Progenitor cell of endocrine pancreas (in vitro differentiated cells): Measurements from ENCODE around the gene CNIH3. TPM values are rescaled to one million over a fixed set of nuclear protein-coding genes. Genes with fewer than 3 reads are reported as not detected.
A peak's percentile ranks its signal among the peaks of the same experiment; 100 is the strongest.

Experiments used
- DNase-seq: peaks from one replicate; pipeline ENCODE4 v3.0.0; 2021; ENCODE audit warnings: low spot score; ENCODE audit not compliant: unreplicated experiment
- H3K27ac Mint-ChIP-seq: 2 replicates; pipeline ENCODE4 v1.8.0; 2021; ENCODE audit warnings: mild to moderate bottlenecking, moderate library complexity, mixed read lengths
- H3K27me3 Mint-ChIP-seq: 2 replicates; pipeline ENCODE4 v1.8.0; 2021; ENCODE audit warnings: mixed read lengths
- H3K36me3 Mint-ChIP-seq: 2 replicates; pipeline ENCODE4 v1.8.0; 2022; ENCODE audit warnings: mixed read lengths; ENCODE audit not compliant: insufficient read depth
- H3K4me1 Mint-ChIP-seq: 2 replicates; pipeline ENCODE4 v1.8.0; 2021; ENCODE audit warnings: low read depth, mixed read lengths
- H3K4me3 Mint-ChIP-seq: 2 replicates; pipeline ENCODE4 v1.8.0; 2021; ENCODE audit warnings: low read depth, mild to moderate bottlenecking, moderate library complexity, mixed read lengths
- H3K9me3 Mint-ChIP-seq: 2 replicates; pipeline ENCODE4 v1.8.0; 2021; ENCODE audit warnings: low read depth, mixed read lengths
- total RNA-seq: library from RNA; stranded (reverse); gene quantifications from 2 replicates; pipeline ENCODE4 v1.2.1, GENCODE V29; 2021
- TF ChIP-seq, protein P1 (sequence below): fragments of 200-600 bp; sonication (generic); IDR thresholded peaks from one replicate; pipeline ENCODE4 v1.5.0; 2021; ENCODE audit warnings: antibody characterized with exemption, mild to moderate bottlenecking; ENCODE audit not compliant: unreplicated experiment

CNIH3 gene
- total RNA-seq, 1 donor from 2014 or later: 3.2 TPM

- Mint-ChIP-seq H3K4me3 (no peak overlapping the region), H3K36me3 (no peaks in the 10 kb centered on the region), H3K27ac (no peak overlapping the region), H3K4me1 (peaks cover 21% of the 10 kb centered on the region), H3K27me3 (peaks cover 29% of the 10 kb centered on the region), H3K9me3 (no peaks in the 10 kb centered on the region)
- TF ChIP-seq, protein P1, sequence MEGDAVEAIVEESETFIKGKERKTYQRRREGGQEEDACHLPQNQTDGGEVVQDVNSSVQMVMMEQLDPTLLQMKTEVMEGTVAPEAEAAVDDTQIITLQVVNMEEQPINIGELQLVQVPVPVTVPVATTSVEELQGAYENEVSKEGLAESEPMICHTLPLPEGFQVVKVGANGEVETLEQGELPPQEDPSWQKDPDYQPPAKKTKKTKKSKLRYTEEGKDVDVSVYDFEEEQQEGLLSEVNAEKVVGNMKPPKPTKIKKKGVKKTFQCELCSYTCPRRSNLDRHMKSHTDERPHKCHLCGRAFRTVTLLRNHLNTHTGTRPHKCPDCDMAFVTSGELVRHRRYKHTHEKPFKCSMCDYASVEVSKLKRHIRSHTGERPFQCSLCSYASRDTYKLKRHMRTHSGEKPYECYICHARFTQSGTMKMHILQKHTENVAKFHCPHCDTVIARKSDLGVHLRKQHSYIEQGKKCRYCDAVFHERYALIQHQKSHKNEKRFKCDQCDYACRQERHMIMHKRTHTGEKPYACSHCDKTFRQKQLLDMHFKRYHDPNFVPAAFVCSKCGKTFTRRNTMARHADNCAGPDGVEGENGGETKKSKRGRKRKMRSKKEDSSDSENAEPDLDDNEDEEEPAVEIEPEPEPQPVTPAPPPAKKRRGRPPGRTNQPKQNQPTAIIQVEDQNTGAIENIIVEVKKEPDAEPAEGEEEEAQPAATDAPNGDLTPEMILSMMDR: no peak
- DNase-seq: no peak
Measured at GRCh38 chr1:224635356-224635755, 19.2 kb downstream of the CNIH3 start.

DNA sequence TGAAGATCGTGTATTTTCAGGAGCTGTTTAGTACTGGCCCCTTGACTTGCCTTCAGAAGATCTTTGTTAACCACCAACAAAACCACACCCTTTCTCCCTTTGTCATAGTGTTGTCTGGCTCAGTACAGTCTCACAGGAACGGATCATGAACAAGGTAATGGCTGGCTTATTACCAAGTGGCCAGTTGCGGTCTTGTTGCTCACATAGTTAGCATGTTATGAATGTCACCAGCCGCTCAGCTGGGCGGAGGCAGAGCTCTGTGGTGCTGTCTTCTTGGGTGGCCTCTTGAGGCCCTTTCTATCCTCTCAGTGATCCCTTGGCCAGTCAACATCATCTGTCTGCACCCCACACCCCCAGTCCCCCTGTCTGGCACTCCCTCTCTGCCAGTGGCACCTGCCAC, 21.4 kb downstream of the CNIH3 start:
- H3K4me3 Mint-ChIP-seq: no peak overlapping the region
- no peaks in the 10 kb centered on the region for H3K36me3 Mint-ChIP-seq
- DNase-seq: no peak
- peak overlapping the region; percentile 2 for H3K27ac Mint-ChIP-seq
- H3K27me3 Mint-ChIP-seq: peaks cover 36% of the 10 kb centered on the region
- peaks cover 19% of the 10 kb centered on the region for H3K4me1 Mint-ChIP-seq
- H3K9me3 Mint-ChIP-seq: no peaks in the 10 kb centered on the region
- TF ChIP-seq, protein P1: no peak

- Mint-ChIP-seq H3K9me3 (no peaks in the 10 kb centered on the region), H3K4me1 (peaks cover 17% of the 10 kb centered on the region), H3K27me3 (peaks cover 36% of the 10 kb centered on the region), H3K27ac (no peak overlapping the region), H3K36me3 (no peaks in the 10 kb centered on the region), H3K4me3 (no peak overlapping the region)
- TF ChIP-seq, protein P1: no peak
- no peak for DNase-seq
Measured at GRCh38 chr1:224637936-224638335, 21.8 kb downstream of the CNIH3 start.

DNA sequence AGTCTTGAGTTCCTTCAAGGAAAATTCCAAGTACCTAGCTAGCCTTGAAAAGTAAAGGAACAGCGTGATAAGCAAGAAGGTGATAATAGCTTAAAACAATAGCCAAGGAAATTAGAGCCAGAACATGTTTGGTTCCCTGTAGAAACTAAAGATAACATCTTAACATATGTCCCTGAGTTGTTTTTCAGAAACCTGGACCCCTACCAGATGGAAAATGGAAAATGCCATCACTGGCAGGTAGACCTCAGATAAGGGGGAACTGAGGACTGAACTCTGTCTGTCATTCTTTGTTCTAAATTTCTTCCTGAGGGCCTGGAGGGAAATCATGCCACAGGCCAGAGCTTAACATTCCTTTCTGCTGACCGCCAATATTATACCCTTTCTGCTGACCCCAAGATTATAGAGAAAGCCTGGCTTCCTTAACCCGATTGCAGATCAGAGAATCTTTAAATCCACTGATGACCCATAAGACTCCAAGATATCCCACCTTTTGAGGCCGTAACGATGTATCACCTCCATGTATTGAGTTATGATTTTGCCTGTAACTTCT, 23.4 kb downstream of the CNIH3 start:
- no peaks in the 10 kb centered on the region for H3K9me3 Mint-ChIP-seq
- peak overlapping the region; percentile 53 for H3K27ac Mint-ChIP-seq
- H3K36me3 Mint-ChIP-seq: no peaks in the 10 kb centered on the region
- TF ChIP-seq, protein P1: no peak
- peaks cover 36% of the 10 kb centered on the region for H3K27me3 Mint-ChIP-seq
- H3K4me3 Mint-ChIP-seq: no peak overlapping the region
- DNase-seq: no peak
- H3K4me1 Mint-ChIP-seq: peaks cover 14% of the 10 kb centered on the region

GRCh38 chr1:224640018-224640417, 23.9 kb downstream of the CNIH3 start:
- Mint-ChIP-seq H3K4me3 (no peak overlapping the region), H3K4me1 (peaks cover 14% of the 10 kb centered on the region), H3K27ac (peak overlapping the region; percentile 53), H3K36me3 (no peaks in the 10 kb centered on the region), H3K9me3 (no peaks in the 10 kb centered on the region), H3K27me3 (peaks cover 31% of the 10 kb centered on the region)
- DNase-seq: no peak
- TF ChIP-seq, protein P1: no peak
